NCI-H146 treated with DMSO at 0.1 percent for 48 hours (cell line): ENCODE results near the gene TARBP1.
"Not testable (repeated sequence)": the region's sequence is repeated elsewhere in the genome, so short reads cannot be mapped to it uniquely, and the experiment has no call there.

Source experiments
- DNase-seq: peaks from one replicate; lab custom pipeline; 2025; ENCODE audit not compliant: unreplicated experiment; lab: John Stamatoyannopoulos, UW

The TARBP1 gene

GRCh38 chr1:234452406-234452965 lies 26.5 kb downstream of the TARBP1 start:
- DNase-seq = no peak

GRCh38 chr1:234440348-234440747 lies 38.6 kb downstream of the TARBP1 start:
- no peak for DNase-seq

GRCh38 chr1:234438579-234438978 lies 40.4 kb downstream of the TARBP1 start:
- no peak for DNase-seq

- DNase-seq = no peak
These were observed 41.4 kb downstream of the TARBP1 start for GRCh38 chr1:234437423-234438171.

- DNase-seq = no peak
These were observed 43.4 kb downstream of the TARBP1 start for GRCh38 chr1:234435620-234436019.

GRCh38 chr1:234434706-234435105 lies 44.3 kb downstream of the TARBP1 start:
- no peak for DNase-seq

- no peak for DNase-seq
These were observed 45.3 kb downstream of the TARBP1 start for GRCh38 chr1:234433563-234434285.

GRCh38 chr1:234431255-234431654 lies 47.7 kb downstream of the TARBP1 start:
- no peak for DNase-seq

- no peak for DNase-seq
These were observed 48.3 kb downstream of the TARBP1 start for GRCh38 chr1:234430691-234431090.

- DNase-seq = no peak
These were observed 49.6 kb downstream of the TARBP1 start for GRCh38 chr1:234429434-234429806.

GRCh38 chr1:234427950-234428646 lies 50.9 kb downstream of the TARBP1 start:
- DNase-seq = no peak

- DNase-seq = no peak
These were observed 65.0 kb downstream of the TARBP1 start for GRCh38 chr1:234413990-234414389.

GRCh38 chr1:234413485-234413884 lies 65.5 kb downstream of the TARBP1 start:
- DNase-seq = no peak

- no peak for DNase-seq
These were observed 66.1 kb downstream of the TARBP1 start for GRCh38 chr1:234412830-234413229.

- no peak for DNase-seq
These were observed 69.7 kb downstream of the TARBP1 start for GRCh38 chr1:234409328-234409727.

GRCh38 chr1:234408757-234409156 lies 70.2 kb downstream of the TARBP1 start:
- DNase-seq = no peak

- no peak for DNase-seq
These were observed 72.1 kb downstream of the TARBP1 start for GRCh38 chr1:234406871-234407270.

- no peak for DNase-seq
These were observed 73.3 kb downstream of the TARBP1 start for GRCh38 chr1:234405676-234406075.

GRCh38 chr1:234402939-234403338 lies 76.0 kb downstream of the TARBP1 start:
- no peak for DNase-seq

- no peak for DNase-seq
These were observed 77.3 kb downstream of the TARBP1 start for GRCh38 chr1:234401658-234402057.

GRCh38 chr1:234400773-234401172 lies 78.2 kb downstream of the TARBP1 start:
- DNase-seq = no peak

- DNase-seq = not testable (repeated sequence)
These were observed 79.5 kb downstream of the TARBP1 start for GRCh38 chr1:234399515-234399914.
